SK-N-SH (cell line): ENCODE measurements around the gene DSC3. TPM values are rescaled to one million over a fixed set of nuclear protein-coding genes. Genes with fewer than 3 reads are reported as not detected.

Experiments used
- CTCF ChIA-PET: fragments of 300-600, 350-600 bp; formaldehyde crosslinking; extraction: SDS; loops from one replicate; lab custom pipeline; 2021; lab: Yijun Ruan, JAX
- POLR2A ChIA-PET: fragments of 350-600 bp; sonication (Branson Sonifier 250); formaldehyde crosslinking; extraction: SDS; loops from one replicate; lab custom pipeline; 2020; ENCODE audit warnings: antibody characterized with exemption, inconsistent platforms; lab: Yijun Ruan, JAX
- DNase-seq: peaks from one replicate; pipeline ENCODE4 v3.0.0; 2012
- H2AFZ ChIP-seq: fragments of 200-600 bp; sonication (generic); 2 replicates; pipeline ENCODE4 v1.8.1; 2016; ENCODE audit warnings: antibody characterized with exemption, mild to moderate bottlenecking, low read depth
- H3F3A ChIP-seq: fragments of 200-600 bp; sonication (generic); replicated peaks from 2 replicates; pipeline ENCODE3; 2016; ENCODE audit warnings: antibody characterized with exemption, mild to moderate bottlenecking; ENCODE audit not compliant: insufficient read depth
- H3K27ac ChIP-seq, 2 experiments: fragments of 200-500 bp in 1 of 2; fragments of 200-600 bp in 1 of 2; sonication (Bioruptor generic) in 1 of 2; sonication (generic), shearing (Covaris generic) in 1 of 2; 2 replicates each; pipeline versions ENCODE4 v1.5.1 to v1.6.1; 2014 to 2016; ENCODE audit warnings: low read depth in 2 of 2, inconsistent platforms in 1 of 2, low read length in 1 of 2, mild to moderate bottlenecking in 1 of 2, mixed read lengths in 1 of 2
- H3K27me3 ChIP-seq: fragments of 200-600 bp; sonication (generic), shearing (Covaris generic); 2 replicates; pipeline ENCODE4 v1.6.1; 2016; ENCODE audit warnings: mixed run types; ENCODE audit not compliant: insufficient read depth
- H3K36me3 ChIP-seq, 2 experiments: fragments of 200-500 bp in 1 of 2; fragments of 200-600 bp in 1 of 2; sonication (Bioruptor generic) in 1 of 2; sonication (generic) in 1 of 2; replicated peaks in 1 of 2; 2 replicates each; pipeline versions ENCODE3 to v1.5.1; 2014 to 2016; ENCODE audit warnings: low read length in 1 of 2, mild to moderate bottlenecking in 1 of 2; ENCODE audit not compliant: insufficient read depth in 2 of 2, control insufficient read depth in 1 of 2
- H3K4me1 ChIP-seq, 2 experiments: fragments of 200-500 bp in 1 of 2; fragments of 200-600 bp in 1 of 2; sonication (Bioruptor generic) in 1 of 2; sonication (generic), shearing (Covaris generic) in 1 of 2; 2 replicates each; pipeline versions ENCODE4 v1.5.1 to v1.6.1; 2014 to 2016; ENCODE audit warnings: low read depth in 1 of 2, low read length in 1 of 2, mixed run types in 1 of 2; ENCODE audit not compliant: insufficient read depth in 2 of 2, control insufficient read depth in 1 of 2
- H3K4me2 ChIP-seq: fragments of 200-600 bp; sonication (generic), shearing (Covaris generic); 2 replicates; pipeline ENCODE4 v1.6.1; 2017; ENCODE audit warnings: mixed run types
- H3K4me3 ChIP-seq, 2 experiments: fragments of 200-500 bp in 1 of 2; fragments of 200-600 bp in 1 of 2; sonication (Bioruptor generic) in 1 of 2; sonication (generic), shearing (Covaris generic) in 1 of 2; 2 replicates each; pipeline versions ENCODE4 v1.5.1 to v1.8.1; 2014 to 2016; ENCODE audit warnings: low read depth in 2 of 2, inconsistent platforms in 1 of 2, low read length in 1 of 2, mild to moderate bottlenecking in 1 of 2, mixed read lengths in 1 of 2, moderate library complexity in 1 of 2
- H3K79me2 ChIP-seq: fragments of 200-600 bp; sonication (generic); 2 replicates; pipeline ENCODE4 v1.8.1; 2017; ENCODE audit warnings: mild to moderate bottlenecking; ENCODE audit not compliant: insufficient read depth
- H3K9ac ChIP-seq: fragments of 200-600 bp; sonication (generic); 2 replicates; pipeline ENCODE4 v1.6.1; 2017; ENCODE audit warnings: mixed run types
- H3K9me2 ChIP-seq: fragments of 200-600 bp; sonication (generic); 2 replicates; pipeline ENCODE4 v1.6.1; 2017; ENCODE audit warnings: mixed run types
- H3K9me3 ChIP-seq: fragments of 200-600 bp; sonication (generic); 2 replicates; pipeline ENCODE4 v1.6.1; 2017; ENCODE audit warnings: mixed run types, mild to moderate bottlenecking, moderate library complexity
- H4K20me1 ChIP-seq: fragments of 200-600 bp; sonication (generic); 2 replicates; pipeline ENCODE4 v1.6.1; 2017; ENCODE audit warnings: mild to moderate bottlenecking, mixed run types; ENCODE audit not compliant: insufficient read depth
- CHD2 ChIP-seq: fragments of 150-350 bp; IDR thresholded peaks from 2 replicates; pipeline ENCODE4 v1.6.1; 2018; ENCODE audit warnings: low read length; ENCODE audit not compliant: partially characterized antibody
- ELF1 ChIP-seq: IDR thresholded peaks from 2 replicates; pipeline ENCODE4 v1.4.0; 2012
- EP300 ChIP-seq, 2 experiments: IDR thresholded peaks; 2 replicates each; pipeline versions ENCODE4 v1.4.0 to v1.6.1; 2012; ENCODE audit warnings: borderline replicate concordance in 1 of 2, low read depth in 1 of 2, low read length in 1 of 2
- FOXJ3 ChIP-seq: sonication (generic); formaldehyde crosslinking; IDR thresholded peaks from 2 replicates; pipeline ENCODE4 v1.5.1; 2020; ENCODE audit warnings: mild to moderate bottlenecking, missing genetic modification reagents
- GATA2 ChIP-seq: sonication (generic); formaldehyde crosslinking; IDR thresholded peaks from 2 replicates; pipeline ENCODE4 v1.5.0; 2020; ENCODE audit warnings: mild to moderate bottlenecking, missing genetic modification reagents
- JUND ChIP-seq: IDR thresholded peaks from 2 replicates; pipeline ENCODE4 v1.4.0; 2012
- MXI1 ChIP-seq: IDR thresholded peaks from 2 replicates; pipeline ENCODE4 v1.6.1; 2012; ENCODE audit warnings: mild to moderate bottlenecking, low read depth, low read length, improper control_type of control experiment
- POLR2AphosphoS5 ChIP-seq: IDR thresholded peaks from 2 replicates; pipeline ENCODE4 v1.6.1; 2012; ENCODE audit warnings: low read depth, low read length
- RAD21 ChIP-seq: IDR thresholded peaks from 2 replicates; pipeline ENCODE4 v1.6.1; 2012; ENCODE audit warnings: mild to moderate bottlenecking, low read length
- RCOR1 ChIP-seq: fragments of 150-350 bp; IDR thresholded peaks from 2 replicates; pipeline ENCODE4 v1.6.1; 2017; ENCODE audit warnings: antibody characterized with exemption, low read length
- REST ChIP-seq: IDR thresholded peaks from 2 replicates; pipeline ENCODE4 v1.6.1; 2012; ENCODE audit warnings: mild to moderate bottlenecking, low read depth, low read length, moderate library complexity
- RFX5 ChIP-seq: IDR thresholded peaks from 2 replicates; pipeline ENCODE4 v1.6.1; 2012; ENCODE audit warnings: mild to moderate bottlenecking, improper control_type of control experiment, low read length
- RXRA ChIP-seq: IDR thresholded peaks from 2 replicates; pipeline ENCODE4 v1.4.0; 2012; ENCODE audit warnings: low read depth, mild to moderate bottlenecking, borderline replicate concordance
- SIN3A ChIP-seq: IDR thresholded peaks from 2 replicates; pipeline ENCODE4 v1.6.1; 2012; ENCODE audit warnings: low read depth, mild to moderate bottlenecking, low read length, moderate library complexity, borderline replicate concordance
- TCF12 ChIP-seq: IDR thresholded peaks from 2 replicates; pipeline ENCODE4 v1.4.0; 2012
- TEAD4 ChIP-seq: IDR thresholded peaks from 2 replicates; pipeline ENCODE4 v1.4.0; 2012; ENCODE audit warnings: mild to moderate bottlenecking, borderline replicate concordance; ENCODE audit not compliant: insufficient read depth
- USF1 ChIP-seq: IDR thresholded peaks from 2 replicates; pipeline ENCODE4 v1.4.0; 2012; ENCODE audit warnings: low read depth, borderline replicate concordance
- YY1 ChIP-seq: IDR thresholded peaks from 2 replicates; pipeline ENCODE4 v1.4.0; 2012; ENCODE audit warnings: low read depth, mild to moderate bottlenecking
- polyA plus RNA-seq, 3 experiments: library from polyadenylated mRNA; depleted of rRNA; stranded (reverse); fragments of >200 nt; gene quantifications; 2 replicates each; pipeline ENCODE4 v1.2.3, GENCODE V29; 2012
- TF ChIP-seq, protein P1 (sequence below): fragments of 150-350 bp; IDR thresholded peaks from 2 replicates; pipeline ENCODE4 v1.6.1; 2016; ENCODE audit warnings: mild to moderate bottlenecking, low read depth, low read length
- TF ChIP-seq, protein P2 (sequence below): IDR thresholded peaks from 2 replicates; pipeline ENCODE4 v1.4.0; 2012; ENCODE audit warnings: low read depth, borderline replicate concordance
- TF ChIP-seq, protein P3 (sequence below): fragments of 150-350 bp; IDR thresholded peaks from 2 replicates; pipeline ENCODE4 v1.6.1; 2017; ENCODE audit warnings: antibody characterized with exemption, low read length, low read depth, borderline replicate concordance

The DSC3 gene
- polyA plus RNA-seq, 1 of the 3 experiments (the other 2 are of a cell fraction): not detected

DNA sequence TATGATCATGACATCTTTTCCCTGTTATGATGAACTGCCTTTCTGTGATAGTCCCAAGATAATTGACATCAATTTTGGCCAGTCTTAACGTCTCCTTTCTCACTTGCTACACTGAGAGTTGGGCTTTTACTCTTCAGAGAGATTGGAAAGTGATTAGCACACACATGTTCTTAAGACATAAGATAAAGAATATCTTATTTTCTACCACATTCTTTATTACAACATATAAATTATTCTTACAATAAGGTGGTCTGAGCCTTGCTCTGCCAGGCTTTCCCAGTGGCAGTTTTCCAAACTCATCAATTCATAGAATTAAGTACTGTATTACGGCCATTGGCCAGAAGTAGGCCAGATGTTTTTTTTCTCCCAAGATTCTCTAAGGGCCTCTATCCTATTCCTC, 5.7 kb upstream of the DSC3 start (continued):
- TF ChIP-seq, protein P1, sequence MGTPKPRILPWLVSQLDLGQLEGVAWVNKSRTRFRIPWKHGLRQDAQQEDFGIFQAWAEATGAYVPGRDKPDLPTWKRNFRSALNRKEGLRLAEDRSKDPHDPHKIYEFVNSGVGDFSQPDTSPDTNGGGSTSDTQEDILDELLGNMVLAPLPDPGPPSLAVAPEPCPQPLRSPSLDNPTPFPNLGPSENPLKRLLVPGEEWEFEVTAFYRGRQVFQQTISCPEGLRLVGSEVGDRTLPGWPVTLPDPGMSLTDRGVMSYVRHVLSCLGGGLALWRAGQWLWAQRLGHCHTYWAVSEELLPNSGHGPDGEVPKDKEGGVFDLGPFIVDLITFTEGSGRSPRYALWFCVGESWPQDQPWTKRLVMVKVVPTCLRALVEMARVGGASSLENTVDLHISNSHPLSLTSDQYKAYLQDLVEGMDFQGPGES: no peak
- TF ChIP-seq USF1: no peak
- no peak for TF ChIP-seq JUND
- TF ChIP-seq REST: no peak
- TF ChIP-seq YY1: no peak

GRCh38 chr18:31046916-31047315, 4.4 kb upstream of the DSC3 start:
- Histone ChIP-seq H3K9ac (no peak overlapping the region), H3K27me3 (peaks cover 19% of the 10 kb centered on the region), H3K4me1 (no peaks in the 10 kb centered on the region), H3F3A (no peaks in the 10 kb centered on the region), H3K27ac (no peak overlapping the region), H2AFZ (no peak overlapping the region), H3K9me2 (no peaks in the 10 kb centered on the region), H3K4me3 (no peak overlapping the region), H3K36me3 (no peaks in the 10 kb centered on the region), H3K4me2 (no peak overlapping the region), H3K9me3 (no peaks in the 10 kb centered on the region), H3K79me2 (no peaks in the 10 kb centered on the region), H4K20me1 (no peaks in the 10 kb centered on the region)
- CTCF ChIA-PET: no interaction called here
- POLR2A ChIA-PET: no interaction called here
- DNase-seq: no peak
- TF ChIP-seq RAD21 (no peak), CHD2 (no peak), EP300 (IDR thresholded peaks at IDR 0.05; ENCODE audit: borderline replicate concordance in 1 of 2, low read depth in 1 of 2, low read length in 1 of 2) (no peak), FOXJ3 (CRISPR knock-in tag) (no peak), RCOR1 (no peak), RFX5 (no peak), RXRA (no peak), YY1 (no peak), GATA2 (no peak), ELF1 (no peak), TCF12 (no peak), MXI1 (no peak), TEAD4 (no peak), JUND (no peak), SIN3A (no peak), POLR2AphosphoS5 (no peak)
- TF ChIP-seq, protein P1: no peak
- TF ChIP-seq, protein P2, sequence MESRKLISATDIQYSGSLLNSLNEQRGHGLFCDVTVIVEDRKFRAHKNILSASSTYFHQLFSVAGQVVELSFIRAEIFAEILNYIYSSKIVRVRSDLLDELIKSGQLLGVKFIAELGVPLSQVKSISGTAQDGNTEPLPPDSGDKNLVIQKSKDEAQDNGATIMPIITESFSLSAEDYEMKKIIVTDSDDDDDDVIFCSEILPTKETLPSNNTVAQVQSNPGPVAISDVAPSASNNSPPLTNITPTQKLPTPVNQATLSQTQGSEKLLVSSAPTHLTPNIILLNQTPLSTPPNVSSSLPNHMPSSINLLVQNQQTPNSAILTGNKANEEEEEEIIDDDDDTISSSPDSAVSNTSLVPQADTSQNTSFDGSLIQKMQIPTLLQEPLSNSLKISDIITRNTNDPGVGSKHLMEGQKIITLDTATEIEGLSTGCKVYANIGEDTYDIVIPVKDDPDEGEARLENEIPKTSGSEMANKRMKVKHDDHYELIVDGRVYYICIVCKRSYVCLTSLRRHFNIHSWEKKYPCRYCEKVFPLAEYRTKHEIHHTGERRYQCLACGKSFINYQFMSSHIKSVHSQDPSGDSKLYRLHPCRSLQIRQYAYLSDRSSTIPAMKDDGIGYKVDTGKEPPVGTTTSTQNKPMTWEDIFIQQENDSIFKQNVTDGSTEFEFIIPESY: no peak
- TF ChIP-seq, protein P3, sequence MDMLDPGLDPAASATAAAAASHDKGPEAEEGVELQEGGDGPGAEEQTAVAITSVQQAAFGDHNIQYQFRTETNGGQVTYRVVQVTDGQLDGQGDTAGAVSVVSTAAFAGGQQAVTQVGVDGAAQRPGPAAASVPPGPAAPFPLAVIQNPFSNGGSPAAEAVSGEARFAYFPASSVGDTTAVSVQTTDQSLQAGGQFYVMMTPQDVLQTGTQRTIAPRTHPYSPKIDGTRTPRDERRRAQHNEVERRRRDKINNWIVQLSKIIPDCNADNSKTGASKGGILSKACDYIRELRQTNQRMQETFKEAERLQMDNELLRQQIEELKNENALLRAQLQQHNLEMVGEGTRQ: no peak
